Endothelial cell of umbilical vein (primary cell): ENCODE data around the gene PPCDC. TPM values are rescaled to one million over a fixed set of nuclear protein-coding genes. Genes with fewer than 3 reads are reported as not detected.

Source experiments
- BruUV-seq: library from RNA; stranded (reverse); fragments of 400-500 nt; replicated peaks from 2 replicates; lab custom pipeline; 2021; lab: Mats Ljungman, UMichigan
- CTCF ChIA-PET: fragments of 300-600, 350-600 bp; sonication (Branson Sonifier 250); formaldehyde crosslinking; loops from one replicate; lab custom pipeline; 2021; ENCODE audit warnings: antibody characterized with exemption, inconsistent platforms; lab: Charles Lee
- POLR2A ChIA-PET: fragments of 300-600, 350-600 bp; sonication (Branson Sonifier 250); formaldehyde crosslinking; loops from one replicate; lab custom pipeline; 2021; ENCODE audit warnings: antibody characterized with exemption, inconsistent platforms; lab: Charles Lee
- DNase-seq: peaks from one replicate; pipeline ENCODE4 v3.0.0-alpha.2; 2011; ENCODE audit warnings: low read depth, low spot score
- FAIRE-seq: peaks from 2 replicates; lab custom pipeline; 2011; peaks lifted over from hg19 to GRCh38; lab: Jason Lieb, UNC
- H2AFZ ChIP-seq: 2 replicates; pipeline ENCODE4 v1.6.0; 2012; ENCODE audit warnings: low read depth, low read length, control low read depth, inconsistent platforms
- H3K27ac ChIP-seq: 2 replicates; pipeline ENCODE4 v1.5.1; 2011; ENCODE audit warnings: low read depth, mild to moderate bottlenecking, control low read depth, low read length, moderate library complexity; ENCODE audit not compliant: insufficient read depth
- H3K27me3 ChIP-seq, 2 experiments: 2 replicates each; pipeline versions ENCODE4 v1.6.0 to v1.6.1; 2011; ENCODE audit warnings: low read length in 2 of 2, mixed read lengths in 1 of 2; ENCODE audit not compliant: control insufficient read depth in 2 of 2, insufficient read depth in 2 of 2
- H3K36me3 ChIP-seq, 2 experiments: 2 replicates in 1 of 2; 3 replicates in 1 of 2; pipeline ENCODE4 v1.5.1; 2011; ENCODE audit warnings: low read length in 2 of 2, mild to moderate bottlenecking in 1 of 2, moderate library complexity in 1 of 2; ENCODE audit not compliant: control insufficient read depth in 2 of 2, insufficient read depth in 2 of 2; ENCODE audit errors: extremely low read depth in 1 of 2
- H3K4me1 ChIP-seq: 3 replicates; pipeline ENCODE4 v1.5.1; 2011; ENCODE audit warnings: mild to moderate bottlenecking, low read length; ENCODE audit not compliant: control insufficient read depth, insufficient read depth; ENCODE audit errors: extremely low read depth
- H3K4me2 ChIP-seq: 2 replicates; pipeline ENCODE4 v1.6.1; 2011; ENCODE audit warnings: low read length, control low read depth, mixed read lengths; ENCODE audit not compliant: insufficient read depth
- H3K4me3 ChIP-seq, 3 experiments: fragments of 200-600 bp in 1 of 3; sonication (generic), shearing (Covaris generic) in 1 of 3; replicated peaks in 1 of 3; 2 replicates each; pipeline ENCODE4 v1.5.1; 2011 to 2016; ENCODE audit warnings: control low read depth in 3 of 3, low read length in 3 of 3, mild to moderate bottlenecking in 2 of 3, inconsistent platforms in 1 of 3, low read depth in 1 of 3, moderate library complexity in 1 of 3; ENCODE audit not compliant: insufficient read depth in 1 of 3
- H3K79me2 ChIP-seq: 2 replicates; pipeline ENCODE4 v1.6.0; 2012; ENCODE audit warnings: low read length, inconsistent platforms; ENCODE audit not compliant: control insufficient read depth, insufficient read depth
- H3K9ac ChIP-seq: replicated peaks from 2 replicates; pipeline ENCODE3; 2011; ENCODE audit warnings: low read length, control low read depth; ENCODE audit not compliant: insufficient read depth; ENCODE audit errors: extremely low read depth
- H3K9me1 ChIP-seq: replicated peaks from 3 replicates; pipeline ENCODE4 v1.6.0; 2011; ENCODE audit warnings: mild to moderate bottlenecking, low read length; ENCODE audit not compliant: control insufficient read depth, insufficient read depth; ENCODE audit errors: extremely low read depth
- H3K9me3 ChIP-seq: replicated peaks from 2 replicates; pipeline ENCODE4 v1.5.1; 2012; ENCODE audit warnings: low read length, inconsistent platforms; ENCODE audit not compliant: control insufficient read depth, insufficient read depth
- H4K20me1 ChIP-seq: replicated peaks from 2 replicates; pipeline ENCODE3; 2011; ENCODE audit warnings: mild to moderate bottlenecking, low read length; ENCODE audit not compliant: control insufficient read depth, insufficient read depth; ENCODE audit errors: extremely low read depth
- CTCF ChIP-seq, 2 donors: IDR thresholded peaks; 1 replicate in 1 of 2; 2 replicates in 1 of 2; pipeline ENCODE4 v1.5.1; 2011; ENCODE audit warnings: low read length in 2 of 2, mild to moderate bottlenecking in 2 of 2, moderate library complexity in 2 of 2, control low read depth in 1 of 2, inconsistent platforms in 1 of 2, low read depth in 1 of 2; ENCODE audit not compliant: insufficient read depth in 1 of 2; ENCODE audit errors: extremely low read depth in 1 of 2
- EZH2 ChIP-seq: IDR thresholded peaks from 2 replicates; pipeline ENCODE4 v1.6.1; 2012; ENCODE audit warnings: borderline replicate concordance, low read depth, mild to moderate bottlenecking, moderate library complexity, low read length, inconsistent platforms; ENCODE audit not compliant: severe bottlenecking
- MAX ChIP-seq: IDR thresholded peaks from 2 replicates; pipeline ENCODE4 v1.6.1; 2011; ENCODE audit not compliant: insufficient read depth, insufficient read length
- POLR2A ChIP-seq: IDR thresholded peaks from 2 replicates; pipeline ENCODE4 v1.6.1; 2012; ENCODE audit warnings: low read depth, mild to moderate bottlenecking, control low read depth, low read length
- POLR2AphosphoS5 ChIP-seq: IDR thresholded peaks from 2 replicates; pipeline ENCODE4 v1.6.1; 2012; ENCODE audit warnings: low read depth, mild to moderate bottlenecking, control low read depth, low read length, moderate library complexity; ENCODE audit not compliant: insufficient read depth
- dilution Hi-C: fragments of 300-500 bp; cut with MboI; formaldehyde crosslinking; loops from one replicate; pipeline ENCODE4 v1.15.0; 2019; ENCODE audit warnings: low sequenced_read_pairs; ENCODE audit not compliant: extremely low pct_ligation_motif_present
- intact Hi-C: fragments of 100-400 bp; cut with micrococcal nuclease; formaldehyde crosslinking; loops from one replicate; pipeline ENCODE4 v1.10.0; 2022
- polyA plus RNA-seq, 4 experiments: library from polyadenylated mRNA; depleted of rRNA in 3 of 4; stranded (reverse) in 3 of 4; unstranded in 1 of 4; fragments of >200 nt; gene quantifications; 2 replicates each; pipeline versions ENCODE4 v1.2.1 to v1.2.3, GENCODE V29; 2011 to 2012; ENCODE audit warnings: missing spikeins in 1 of 4
- total RNA-seq: library from RNA; stranded (reverse); gene quantifications from 2 replicates; pipeline ENCODE4 v1.2.3, GENCODE V29; 2021

PPCDC gene
- total and polyA plus RNA-seq, 2 donors (not counting 3 experiments of a cell fraction or from before 2014, with no cell fraction given) = 14.5 to 21.4 TPM

GRCh38 chr15:75070674-75071073, 47.3 kb downstream of the PPCDC start:
- intact Hi-C loops = no loop called here

More at GRCh38 chr15:75070674-75071073, 47.3 kb downstream of the PPCDC start:
- ChIA-PET POLR2A (no interaction called here), CTCF (interaction anchor here (1.0 kb wide), 1 partner anchor 9 kb away, joined by 3 read pairs; no protein-coding TSS in a partner anchor)
- TF ChIP-seq POLR2A (no peak), POLR2AphosphoS5 (no peak), CTCF (IDR thresholded peaks at IDR 0.05; ENCODE audit: extremely low read depth in 1 of 2, insufficient read depth in 1 of 2, low read depth in 1 of 2, low read length in 2 of 2) (no peak), EZH2 (no peak), MAX (no peak)
- Histone ChIP-seq H3K9ac (no peak overlapping the region), H3K4me1 (no peaks in the 10 kb centered on the region), H3K9me3 (no peaks in the 10 kb centered on the region), H3K9me1 (no peaks in the 10 kb centered on the region), H3K4me3 (no peak overlapping the region), H3K27me3 (no peaks in the 10 kb centered on the region), H3K79me2 (no peaks in the 10 kb centered on the region), H3K4me2 (no peak overlapping the region), H3K36me3 (no peaks in the 10 kb centered on the region), H3K27ac (no peak overlapping the region), H2AFZ (no peak overlapping the region), H4K20me1 (no peaks in the 10 kb centered on the region)
- DNase-seq (no peak), FAIRE-seq (no peak)
- no TSS peak for BruUV-seq
- dilution Hi-C loops = no loop called here
